ENCODE results near the gene PLEKHG1. TPM values are rescaled to one million over a fixed set of nuclear protein-coding genes. Genes with fewer than 3 reads are reported as not detected.

The PLEKHG1 gene
- total RNA-seq, 1 experiment from 2014 or later: 2.7 TPM

DNA sequence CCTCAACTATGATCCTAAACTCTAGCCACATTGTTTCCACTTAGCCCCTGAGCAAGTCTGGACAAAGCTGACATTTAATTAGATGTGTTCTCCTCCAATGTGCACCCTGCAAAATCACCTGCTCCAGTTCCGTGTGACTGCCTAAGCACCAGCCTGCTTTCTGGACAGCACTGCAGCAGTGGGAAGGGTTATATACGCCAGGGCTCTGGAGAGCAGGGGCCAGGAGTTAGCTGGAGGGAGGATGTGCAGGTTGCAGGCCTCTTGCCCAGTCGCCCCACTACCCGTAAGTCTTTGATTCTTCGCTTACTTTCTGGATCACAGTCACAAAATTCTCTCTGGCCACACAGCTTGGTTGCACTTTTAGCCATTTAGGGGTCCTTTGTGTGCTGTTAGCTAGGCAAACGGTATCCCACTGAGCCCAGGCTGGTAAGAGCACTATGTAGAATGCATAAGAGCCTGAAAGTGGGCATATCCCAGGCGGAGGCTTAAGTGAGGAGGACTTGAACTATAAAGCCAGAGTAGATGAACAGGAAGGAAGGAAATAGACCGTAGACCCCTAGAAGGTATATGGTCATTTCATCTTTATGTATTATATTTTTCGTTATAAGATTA lies 10.7 kb upstream of the PLEKHG1 start:
- POLR2A ChIA-PET: no interaction called here
- ATAC-seq (peak; percentile 70), DNase-seq (ENCODE audit: low spot score) (no peak)
- TF ChIP-seq, protein P1, sequence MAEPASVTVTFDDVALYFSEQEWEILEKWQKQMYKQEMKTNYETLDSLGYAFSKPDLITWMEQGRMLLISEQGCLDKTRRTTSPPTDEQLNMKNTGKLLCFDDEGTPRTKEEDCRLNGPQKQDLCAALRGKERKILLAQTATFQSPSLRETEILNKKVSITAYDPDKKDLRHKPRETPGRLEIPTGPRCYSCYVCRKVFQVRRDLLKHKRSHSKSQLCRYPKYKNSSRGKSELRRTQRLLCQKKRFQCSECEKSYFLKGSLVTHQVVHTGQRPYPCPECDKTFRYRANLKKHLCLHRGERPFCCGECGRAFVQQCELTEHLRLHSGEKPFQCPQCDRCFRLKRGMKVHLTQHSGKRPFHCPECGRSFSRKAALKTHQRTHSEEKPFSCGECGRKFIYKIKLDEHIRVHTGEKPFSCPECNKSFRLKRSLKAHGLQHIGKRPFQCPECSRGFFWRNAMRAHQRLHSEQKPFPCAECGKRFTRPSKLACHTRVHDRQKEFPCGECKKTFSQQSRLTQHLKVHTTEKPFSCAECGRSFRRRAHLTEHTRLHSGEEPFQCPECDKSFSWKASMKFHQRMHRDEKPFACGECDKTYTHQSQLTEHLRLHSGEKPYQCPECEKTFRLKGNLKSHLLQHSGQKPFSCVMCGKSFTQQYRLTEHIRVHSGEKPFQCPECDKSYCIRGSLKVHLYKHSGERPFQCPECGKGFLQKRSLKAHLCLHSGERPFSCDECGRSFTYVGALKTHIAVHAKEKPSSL (CRISPR knock-in tag; conservative IDR thresholded peaks at IDR 0.05): no peak
- TF ChIP-seq, protein P2, sequence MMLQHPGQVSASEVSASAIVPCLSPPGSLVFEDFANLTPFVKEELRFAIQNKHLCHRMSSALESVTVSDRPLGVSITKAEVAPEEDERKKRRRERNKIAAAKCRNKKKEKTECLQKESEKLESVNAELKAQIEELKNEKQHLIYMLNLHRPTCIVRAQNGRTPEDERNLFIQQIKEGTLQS (CRISPR knock-in tag; conservative IDR thresholded peaks at IDR 0.05): no peak
- TF ChIP-seq CBFB (CRISPR knock-in tag; IDR thresholded peaks at IDR 0.05; ENCODE audit: low read depth) (no peak), IRF2 (CRISPR knock-in tag; IDR thresholded peaks at IDR 0.05; ENCODE audit: borderline replicate concordance, low read depth) (no peak), PRRX2 (CRISPR knock-in tag; IDR thresholded peaks at IDR 0.05) (no peak), JAZF1 (CRISPR knock-in tag; IDR thresholded peaks at IDR 0.05) (no peak), ELF4 (CRISPR knock-in tag; IDR thresholded peaks at IDR 0.05; ENCODE audit: low read depth) (no peak), FOXK1 (CRISPR knock-in tag; IDR thresholded peaks at IDR 0.05) (no peak)
- TF ChIP-seq, protein P3, sequence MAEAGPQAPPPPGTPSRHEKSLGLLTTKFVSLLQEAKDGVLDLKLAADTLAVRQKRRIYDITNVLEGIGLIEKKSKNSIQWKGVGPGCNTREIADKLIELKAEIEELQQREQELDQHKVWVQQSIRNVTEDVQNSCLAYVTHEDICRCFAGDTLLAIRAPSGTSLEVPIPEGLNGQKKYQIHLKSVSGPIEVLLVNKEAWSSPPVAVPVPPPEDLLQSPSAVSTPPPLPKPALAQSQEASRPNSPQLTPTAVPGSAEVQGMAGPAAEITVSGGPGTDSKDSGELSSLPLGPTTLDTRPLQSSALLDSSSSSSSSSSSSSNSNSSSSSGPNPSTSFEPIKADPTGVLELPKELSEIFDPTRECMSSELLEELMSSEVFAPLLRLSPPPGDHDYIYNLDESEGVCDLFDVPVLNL (CRISPR knock-in tag; IDR thresholded peaks at IDR 0.05; ENCODE audit: borderline replicate concordance, low read depth): no peak
- TF ChIP-seq, protein P4, sequence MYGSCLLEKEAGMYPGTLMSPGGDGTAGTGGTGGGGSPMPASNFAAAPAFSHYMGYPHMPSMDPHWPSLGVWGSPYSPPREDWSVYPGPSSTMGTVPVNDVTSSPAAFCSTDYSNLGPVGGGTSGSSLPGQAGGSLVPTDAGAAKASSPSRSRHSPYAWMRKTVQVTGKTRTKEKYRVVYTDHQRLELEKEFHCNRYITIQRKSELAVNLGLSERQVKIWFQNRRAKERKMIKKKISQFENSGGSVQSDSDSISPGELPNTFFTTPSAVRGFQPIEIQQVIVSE (CRISPR knock-in tag; IDR thresholded peaks at IDR 0.05; ENCODE audit: borderline replicate concordance): no peak
- H3K27ac Mint-ChIP-seq: no peak overlapping the region
- CTCF ChIA-PET: interaction anchor here (0.8 to 1.9 kb wide), 2 partner anchors 12 to 170 kb away, joined by 3 to 6 read pairs; no protein-coding TSS in a partner anchor
- peaks cover 7% of the 10 kb centered on the region; the same call in 1 of the 2 replicates for H3K4me1 Mint-ChIP-seq
- no peaks in the 10 kb centered on the region; the same call in 1 of the 2 replicates for H3K27me3 Mint-ChIP-seq (ENCODE audit: low read depth)
- H3K36me3 Mint-ChIP-seq: no peaks in the 10 kb centered on the region
- no peak overlapping the region for H3K4me3 Mint-ChIP-seq
- no peaks in the 10 kb centered on the region for H3K9me3 Mint-ChIP-seq

DNA sequence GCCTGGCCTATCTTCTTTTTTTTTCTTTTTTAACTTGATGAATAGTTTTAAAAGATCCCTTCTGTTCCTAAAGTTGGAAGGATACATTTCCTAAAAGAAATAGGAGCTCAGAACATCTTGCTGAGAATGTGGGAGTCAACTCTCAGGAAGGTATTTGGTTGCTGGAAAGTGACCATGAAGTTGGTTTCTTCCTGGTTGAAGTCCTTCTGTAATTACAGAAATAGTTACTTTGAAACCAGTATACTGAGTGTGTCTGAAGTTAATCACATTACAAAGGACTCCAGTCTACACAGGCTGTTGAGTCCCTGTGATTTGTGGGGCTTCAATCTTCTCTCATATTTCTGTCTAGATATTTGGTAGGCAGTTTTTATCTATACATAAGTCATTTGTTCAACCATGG lies 9.8 kb upstream of the PLEKHG1 start:
- DNase-seq (ENCODE audit: low spot score): no peak
- CTCF ChIA-PET: interaction anchor here (1.9 kb wide), 1 partner anchor 11 kb away, joined by 6 read pairs; no protein-coding TSS in a partner anchor
- H3K27me3 Mint-ChIP-seq (ENCODE audit: low read depth): no peaks in the 10 kb centered on the region; the same call in 1 of the 2 replicates
- POLR2A ChIA-PET: no interaction called here
- peaks cover 7% of the 10 kb centered on the region; the same call in 1 of the 2 replicates for H3K4me1 Mint-ChIP-seq
- H3K36me3 Mint-ChIP-seq: no peaks in the 10 kb centered on the region
- H3K27ac Mint-ChIP-seq: no peak overlapping the region
- TF ChIP-seq EMX1 (CRISPR knock-in tag; IDR thresholded peaks at IDR 0.05) (no peak), SOX15 (CRISPR knock-in tag; IDR thresholded peaks at IDR 0.05) (no peak), RORB (CRISPR knock-in tag; IDR thresholded peaks at IDR 0.05) (no peak), FOXP1 (CRISPR knock-in tag; IDR thresholded peaks at IDR 0.05; ENCODE audit: borderline replicate concordance) (no peak), KAT7 (CRISPR knock-in tag; IDR thresholded peaks at IDR 0.05; ENCODE audit: borderline replicate concordance) (no peak), ZNF423 (CRISPR knock-in tag; IDR thresholded peaks at IDR 0.05) (no peak)
- TF ChIP-seq, protein P5, sequence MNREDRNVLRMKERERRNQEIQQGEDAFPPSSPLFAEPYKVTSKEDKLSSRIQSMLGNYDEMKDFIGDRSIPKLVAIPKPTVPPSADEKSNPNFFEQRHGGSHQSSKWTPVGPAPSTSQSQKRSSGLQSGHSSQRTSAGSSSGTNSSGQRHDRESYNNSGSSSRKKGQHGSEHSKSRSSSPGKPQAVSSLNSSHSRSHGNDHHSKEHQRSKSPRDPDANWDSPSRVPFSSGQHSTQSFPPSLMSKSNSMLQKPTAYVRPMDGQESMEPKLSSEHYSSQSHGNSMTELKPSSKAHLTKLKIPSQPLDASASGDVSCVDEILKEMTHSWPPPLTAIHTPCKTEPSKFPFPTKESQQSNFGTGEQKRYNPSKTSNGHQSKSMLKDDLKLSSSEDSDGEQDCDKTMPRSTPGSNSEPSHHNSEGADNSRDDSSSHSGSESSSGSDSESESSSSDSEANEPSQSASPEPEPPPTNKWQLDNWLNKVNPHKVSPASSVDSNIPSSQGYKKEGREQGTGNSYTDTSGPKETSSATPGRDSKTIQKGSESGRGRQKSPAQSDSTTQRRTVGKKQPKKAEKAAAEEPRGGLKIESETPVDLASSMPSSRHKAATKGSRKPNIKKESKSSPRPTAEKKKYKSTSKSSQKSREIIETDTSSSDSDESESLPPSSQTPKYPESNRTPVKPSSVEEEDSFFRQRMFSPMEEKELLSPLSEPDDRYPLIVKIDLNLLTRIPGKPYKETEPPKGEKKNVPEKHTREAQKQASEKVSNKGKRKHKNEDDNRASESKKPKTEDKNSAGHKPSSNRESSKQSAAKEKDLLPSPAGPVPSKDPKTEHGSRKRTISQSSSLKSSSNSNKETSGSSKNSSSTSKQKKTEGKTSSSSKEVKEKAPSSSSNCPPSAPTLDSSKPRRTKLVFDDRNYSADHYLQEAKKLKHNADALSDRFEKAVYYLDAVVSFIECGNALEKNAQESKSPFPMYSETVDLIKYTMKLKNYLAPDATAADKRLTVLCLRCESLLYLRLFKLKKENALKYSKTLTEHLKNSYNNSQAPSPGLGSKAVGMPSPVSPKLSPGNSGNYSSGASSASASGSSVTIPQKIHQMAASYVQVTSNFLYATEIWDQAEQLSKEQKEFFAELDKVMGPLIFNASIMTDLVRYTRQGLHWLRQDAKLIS (CRISPR knock-in tag; IDR thresholded peaks at IDR 0.05; ENCODE audit: borderline replicate concordance): no peak
- ATAC-seq: no peak
- no peak overlapping the region for H3K4me3 Mint-ChIP-seq
- no peaks in the 10 kb centered on the region for H3K9me3 Mint-ChIP-seq

All from WTC11 (cell line).